Neural progenitor cell (in vitro differentiated cells): ENCODE results near the gene CNBP.

ENCODE experiments used
- CTCF ChIP-seq: fragments of 200-600 bp; sonication (generic); IDR thresholded peaks from 2 replicates; pipeline ENCODE4 v1.5.1; 2017; ENCODE audit warnings: antibody characterized with exemption, mild to moderate bottlenecking
- EZH2 ChIP-seq: fragments of 200-600 bp; sonication (generic); IDR thresholded peaks from 2 replicates; pipeline ENCODE4 v1.6.1; 2017; ENCODE audit warnings: antibody characterized with exemption, mild to moderate bottlenecking, moderate library complexity
- EZH2phosphoT487 ChIP-seq: fragments of 200-600 bp; sonication (generic); IDR thresholded peaks from 2 replicates; pipeline ENCODE4 v1.6.1; 2017; ENCODE audit warnings: antibody characterized with exemption

- TF ChIP-seq EZH2 = no peak
- TF ChIP-seq CTCF = peak; percentile 3
- no peak for TF ChIP-seq EZH2phosphoT487
These were observed 45.3 kb upstream of the CNBP start for GRCh38 chr3:129228891-129229585.
